ENCODE measurements around the gene PTH1R.

Gene PTH1R

GRCh38 chr3:46917257-46917656 lies 39.7 kb downstream of the PTH1R start:
- no peak for DNase-seq

DNA sequence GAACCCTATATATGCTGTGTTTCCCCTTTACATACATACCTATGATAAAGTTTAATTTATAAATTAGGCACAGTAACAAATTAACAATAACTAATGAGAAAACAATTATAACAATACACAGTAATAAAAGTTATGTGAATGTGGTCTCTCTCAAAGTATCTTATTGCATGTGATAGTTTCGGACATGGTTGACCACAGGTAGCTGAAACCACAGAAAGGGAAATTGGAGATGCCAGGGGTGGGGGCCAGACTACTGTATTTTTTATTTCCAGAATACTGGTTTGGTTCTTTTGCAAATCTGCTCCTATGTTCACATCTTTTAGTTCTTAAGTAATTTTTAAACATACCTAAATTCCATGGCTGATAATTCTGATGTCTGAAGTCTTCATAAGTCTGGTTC lies 40.7 kb downstream of the PTH1R start:
- no peak for DNase-seq

DNA sequence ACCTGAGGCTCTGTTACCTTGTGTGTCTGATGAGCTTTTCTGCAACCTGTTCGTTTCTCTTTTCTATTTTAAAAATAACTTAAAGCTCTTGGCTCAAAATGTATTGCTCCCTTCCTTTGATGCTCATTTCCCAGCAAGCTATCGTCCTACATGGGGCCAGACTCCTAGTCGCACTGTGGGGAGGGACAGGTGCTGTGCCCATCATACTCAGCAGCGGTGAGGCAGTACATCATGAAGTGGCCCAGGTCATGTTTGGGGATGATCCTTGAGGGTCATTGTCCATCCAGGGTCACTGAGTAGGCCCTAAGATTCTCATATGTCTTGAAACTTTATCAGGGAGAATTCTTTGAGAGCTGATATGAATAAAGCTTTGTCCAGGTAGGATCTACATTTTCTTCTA lies 41.1 kb downstream of the PTH1R start:
- no peak for DNase-seq

GRCh38 chr3:46921041-46921440 lies 43.5 kb downstream of the PTH1R start:
- no peak for DNase-seq

- no peak for DNase-seq
Observed at GRCh38 chr3:46921871-46922271, 44.4 kb downstream of the PTH1R start.

- no peak for DNase-seq
Observed at GRCh38 chr3:46922426-46922825, 44.9 kb downstream of the PTH1R start.

GRCh38 chr3:46922871-46923558 lies 45.5 kb downstream of the PTH1R start:
- DNase-seq = no peak

- no peak for DNase-seq
Observed at GRCh38 chr3:46923559-46924350, 46.2 kb downstream of the PTH1R start.

- DNase-seq = no peak
Observed at GRCh38 chr3:46924921-46925584, 47.5 kb downstream of the PTH1R start.

DNA sequence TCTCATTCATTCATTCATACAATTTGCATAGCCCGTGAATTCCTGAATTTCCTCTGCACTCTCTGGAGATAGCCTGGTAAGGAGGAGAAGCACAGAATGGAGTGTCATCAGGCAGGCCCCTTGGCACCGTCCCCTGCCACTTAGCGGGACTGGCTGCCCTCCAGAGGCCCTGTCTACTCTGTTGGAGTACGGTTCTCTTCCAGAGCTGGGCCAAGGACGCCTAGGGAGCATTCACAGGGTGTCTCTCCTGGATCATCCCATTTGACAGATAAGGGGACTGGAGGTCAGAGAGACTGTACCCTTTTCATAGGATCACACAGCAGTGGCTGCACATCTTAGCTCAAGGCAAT lies 48.0 kb downstream of the PTH1R start:
- no peak for DNase-seq

GRCh38 chr3:46926039-46926438 lies 48.5 kb downstream of the PTH1R start:
- DNase-seq = no peak

DNA sequence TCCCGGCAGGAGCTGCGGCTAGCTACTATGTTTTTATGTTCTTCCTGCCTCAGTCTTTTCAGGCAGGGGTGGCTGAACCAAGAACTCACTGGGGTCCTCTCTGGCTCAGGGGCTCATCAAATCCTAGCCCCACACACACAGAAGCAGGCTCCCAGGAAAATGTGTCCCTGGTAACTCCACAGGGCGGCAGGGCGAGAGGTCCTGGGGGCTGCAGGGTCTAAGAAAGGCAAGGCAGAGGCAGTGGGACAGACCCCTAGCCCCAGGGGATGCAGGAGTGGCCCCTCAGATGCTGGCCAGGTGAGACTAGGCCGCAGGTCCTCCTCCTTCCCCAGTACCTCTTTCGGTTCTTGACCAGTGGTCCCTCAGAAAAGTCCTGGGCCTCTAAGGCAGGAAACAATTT lies 48.9 kb downstream of the PTH1R start:
- no peak for DNase-seq

- DNase-seq = no peak
Observed at GRCh38 chr3:46926871-46927717, 49.6 kb downstream of the PTH1R start.

DNA sequence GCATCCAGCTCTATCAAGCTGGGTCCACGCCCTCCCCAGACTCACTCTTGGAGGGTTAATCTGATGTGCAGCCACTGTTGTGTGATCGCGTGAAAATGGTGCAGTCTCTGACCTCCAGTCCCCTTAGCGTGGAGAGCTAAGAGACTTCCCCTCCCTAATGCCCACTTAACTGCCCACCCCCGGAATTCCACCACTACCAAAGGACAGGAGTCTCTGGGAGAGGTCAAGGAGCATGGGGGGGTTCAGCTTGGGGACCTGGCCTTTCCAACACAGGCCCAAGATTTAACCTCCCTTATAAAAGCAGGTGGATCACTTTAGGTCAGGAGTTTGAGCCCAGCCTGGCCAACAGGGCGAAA lies 50.2 kb downstream of the PTH1R start:
- DNase-seq = no peak

DNA sequence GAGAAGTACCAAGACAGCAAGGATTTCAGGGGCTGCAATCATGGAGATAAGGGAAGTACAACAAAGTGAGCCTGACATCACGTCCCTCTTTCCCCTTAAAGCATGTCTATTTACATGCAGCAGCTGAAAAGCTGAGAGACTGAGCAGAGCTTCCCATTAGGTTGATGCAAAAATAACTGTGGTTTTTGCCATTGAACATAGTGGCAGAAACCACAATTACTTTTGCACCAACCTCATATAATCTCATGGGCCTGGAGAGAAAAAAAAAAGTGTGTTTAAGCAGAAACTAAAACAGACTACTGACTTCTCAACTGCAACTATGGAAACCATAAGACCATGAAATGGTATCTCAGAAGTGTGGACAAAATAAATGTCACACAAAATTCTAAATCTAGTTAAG lies 50.8 kb downstream of the PTH1R start:
- DNase-seq = no peak

GRCh38 chr3:46929324-46929723 lies 51.8 kb downstream of the PTH1R start:
- DNase-seq = no peak

DNA sequence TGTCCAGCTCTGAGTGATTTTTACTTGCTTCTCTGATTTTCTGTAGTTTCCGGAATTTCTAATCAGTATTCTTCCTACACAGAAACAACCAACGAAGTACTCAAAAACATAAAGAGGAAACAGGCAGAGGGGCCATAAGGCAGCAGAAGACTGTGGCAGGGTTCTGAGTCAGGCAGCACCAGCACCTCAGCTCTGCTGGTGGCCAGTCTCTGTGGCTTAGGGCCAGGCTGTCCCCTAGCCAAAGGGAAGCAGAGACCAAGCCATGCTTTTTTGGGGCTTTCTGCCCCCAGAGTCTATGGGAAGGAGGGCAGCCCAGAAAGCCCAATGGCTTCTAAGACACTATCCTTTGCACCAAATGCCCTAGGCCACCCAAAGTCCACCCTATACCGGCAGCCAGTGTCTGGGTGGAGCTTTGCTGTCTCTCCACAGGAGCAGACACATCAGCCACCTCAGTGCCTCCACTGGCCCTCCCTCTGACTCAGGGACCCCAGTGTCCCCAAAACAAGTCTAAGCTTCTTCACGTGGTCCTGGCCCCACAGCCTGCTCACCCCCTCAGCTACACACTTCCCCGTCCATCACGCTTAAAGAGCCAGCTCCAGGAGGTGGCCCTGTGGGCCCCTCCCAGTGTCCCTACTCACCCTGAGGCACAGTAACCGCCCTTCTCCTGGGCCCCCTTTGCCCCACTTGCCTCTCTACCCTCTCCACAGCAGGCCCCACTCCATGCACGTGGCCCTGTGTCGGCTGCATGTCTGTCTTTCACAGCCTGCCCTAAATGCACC lies 52.8 kb downstream of the PTH1R start:
- DNase-seq = no peak

GRCh38 chr3:46930945-46931403 lies 53.5 kb downstream of the PTH1R start:
- DNase-seq = no peak

DNA sequence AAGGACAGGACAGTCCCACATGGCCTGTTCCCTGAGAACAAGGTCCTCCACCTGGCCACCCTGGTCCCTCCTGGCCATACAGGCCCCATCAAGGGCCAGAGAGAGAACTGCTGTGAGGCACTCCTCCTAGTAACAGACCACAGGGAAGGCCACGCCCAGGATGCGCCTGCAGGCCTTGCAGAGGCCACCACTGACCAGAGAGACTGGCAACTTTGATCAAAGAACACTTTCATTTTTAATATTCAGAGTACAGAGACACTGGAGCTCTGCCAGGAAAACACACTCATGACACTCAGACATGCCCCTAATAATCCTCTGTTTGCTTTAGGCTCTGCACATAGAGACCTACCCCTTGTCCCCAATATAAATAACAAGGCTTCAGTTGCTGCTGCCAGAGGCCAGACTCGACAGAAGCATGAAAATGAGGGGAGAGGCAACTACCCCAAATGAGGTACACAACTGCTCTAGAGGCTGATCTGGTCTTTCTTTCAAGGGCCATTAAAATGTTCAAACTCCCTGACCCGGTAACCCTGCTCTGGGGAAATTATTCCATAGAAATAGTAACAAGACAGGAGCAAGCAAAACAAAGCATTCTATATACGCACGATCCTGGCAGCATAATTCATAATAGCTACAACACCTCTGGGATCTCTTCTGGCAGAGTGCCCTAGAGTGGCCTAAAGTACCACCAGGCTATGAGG lies 54.3 kb downstream of the PTH1R start:
- peak; percentile 29 for DNase-seq

DNA sequence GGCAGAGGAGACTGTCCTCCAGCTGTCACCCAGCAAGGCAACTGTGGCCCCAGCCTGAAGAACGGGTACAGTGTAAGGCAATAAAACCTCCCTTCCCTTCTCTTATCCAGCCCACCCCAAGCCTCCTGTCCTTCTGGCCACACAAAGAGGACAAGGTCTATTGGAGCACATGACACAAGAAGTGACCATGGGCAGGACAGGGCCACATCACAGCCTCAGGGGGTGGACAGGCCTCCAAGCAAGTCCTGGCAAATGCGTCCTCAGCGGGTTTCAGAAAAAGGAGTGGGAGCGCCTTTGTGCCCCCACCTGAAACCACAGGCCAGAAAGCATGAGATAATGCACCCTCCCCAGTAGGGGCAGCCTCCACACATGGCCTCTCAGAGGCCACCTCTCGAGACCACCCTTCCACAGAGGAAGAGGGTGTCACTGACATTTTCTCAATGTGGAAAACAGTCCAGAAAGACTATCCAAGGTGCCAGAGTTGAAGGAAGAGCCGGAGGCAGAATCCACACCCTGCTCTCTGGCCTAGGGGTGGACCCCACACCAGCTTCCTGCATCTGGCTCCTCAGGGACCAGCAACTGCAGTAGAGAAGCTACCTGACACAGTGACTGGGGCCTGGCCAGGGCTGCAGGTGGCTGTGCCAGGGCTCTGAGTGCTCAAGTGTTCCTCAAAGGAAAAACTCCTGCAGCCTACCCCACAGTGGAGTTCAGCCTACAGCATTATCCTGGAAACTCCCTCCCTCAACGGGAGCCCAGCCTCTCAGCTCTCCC lies 55.1 kb downstream of the PTH1R start:
- DNase-seq = no peak

DNA sequence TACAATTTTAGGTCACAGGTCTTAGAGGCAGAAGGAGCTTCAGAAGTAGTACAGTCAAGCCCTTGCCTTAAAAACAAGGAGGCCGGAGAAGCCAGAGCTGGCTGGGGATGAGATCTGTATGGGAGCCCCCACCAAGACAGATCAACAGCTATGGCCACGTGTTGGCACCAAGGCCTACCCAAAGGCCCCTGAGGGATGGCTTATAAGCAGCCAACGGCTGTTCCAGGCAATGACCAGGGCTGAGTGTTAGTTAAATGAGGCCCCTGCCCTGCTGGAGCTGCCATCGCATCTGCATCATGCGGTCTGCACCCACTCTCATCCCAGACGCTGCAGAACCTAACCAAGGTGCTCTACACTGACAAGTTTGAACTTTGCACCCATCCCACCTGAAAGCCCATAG lies 55.7 kb downstream of the PTH1R start:
- no peak for DNase-seq
